ENCODE data around the gene ZNF445.
A peak's percentile ranks its signal among the peaks of the same experiment; 100 is the strongest.
"Not testable (repeated sequence)": the region's sequence is repeated elsewhere in the genome, so short reads cannot be mapped to it uniquely, and the experiment has no call there.

The ZNF445 gene

GRCh38 chr3:44482721-44483120 lies 5.3 kb upstream of the ZNF445 start:
- no peak for TF ChIP-seq CTCF (IDR thresholded peaks at IDR 0.05)
- H3K27me3 Mint-ChIP-seq (ENCODE audit: low read depth, poor library complexity), result peaks cover 4% of the 10 kb centered on the region
- no peak overlapping the region for H3K27ac Mint-ChIP-seq
- H3K4me3 Mint-ChIP-seq, result no peak overlapping the region
- peaks cover 34% of the 10 kb centered on the region for H3K9me3 Mint-ChIP-seq
- H3K4me1 Mint-ChIP-seq, result peaks cover 13% of the 10 kb centered on the region
- peaks cover 41% of the 10 kb centered on the region for H3K36me3 Mint-ChIP-seq (ENCODE audit: low read depth)
- no peak for DNase-seq

DNA sequence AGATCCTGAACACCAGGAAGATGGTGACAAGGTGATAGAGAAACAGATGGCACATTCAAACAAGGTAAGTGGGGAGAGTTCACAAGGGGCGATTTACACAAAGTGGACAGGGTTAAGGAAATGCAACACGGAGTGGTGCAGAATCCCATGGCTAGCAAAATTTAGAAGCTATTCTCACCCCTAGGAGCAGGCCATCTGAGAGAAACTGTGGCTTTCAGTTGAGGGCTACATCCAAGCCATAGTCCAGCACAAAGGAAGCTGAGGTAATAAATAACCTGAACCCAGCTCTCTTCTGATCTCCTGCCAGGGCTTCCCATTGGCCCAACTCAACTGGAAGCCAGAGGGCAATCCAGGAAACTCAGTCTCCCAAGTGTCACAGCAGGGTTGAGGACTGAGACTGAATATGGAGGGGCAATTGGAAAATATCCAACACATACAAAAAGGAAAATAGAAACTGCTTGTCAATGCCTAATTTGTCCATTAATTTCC lies 1.2 kb upstream of the ZNF445 start:
- no peak overlapping the region for H3K27ac Mint-ChIP-seq
- peak overlapping the region; percentile 93 for H3K4me3 Mint-ChIP-seq
- no peak for TF ChIP-seq CTCF (IDR thresholded peaks at IDR 0.05)
- no peak for DNase-seq
- peaks cover 28% of the 10 kb centered on the region for H3K4me1 Mint-ChIP-seq
- no peaks in the 10 kb centered on the region for H3K9me3 Mint-ChIP-seq
- H3K27me3 Mint-ChIP-seq (ENCODE audit: low read depth, poor library complexity), result peaks cover 4% of the 10 kb centered on the region
- peaks cover 33% of the 10 kb centered on the region for H3K36me3 Mint-ChIP-seq (ENCODE audit: low read depth)

DNA sequence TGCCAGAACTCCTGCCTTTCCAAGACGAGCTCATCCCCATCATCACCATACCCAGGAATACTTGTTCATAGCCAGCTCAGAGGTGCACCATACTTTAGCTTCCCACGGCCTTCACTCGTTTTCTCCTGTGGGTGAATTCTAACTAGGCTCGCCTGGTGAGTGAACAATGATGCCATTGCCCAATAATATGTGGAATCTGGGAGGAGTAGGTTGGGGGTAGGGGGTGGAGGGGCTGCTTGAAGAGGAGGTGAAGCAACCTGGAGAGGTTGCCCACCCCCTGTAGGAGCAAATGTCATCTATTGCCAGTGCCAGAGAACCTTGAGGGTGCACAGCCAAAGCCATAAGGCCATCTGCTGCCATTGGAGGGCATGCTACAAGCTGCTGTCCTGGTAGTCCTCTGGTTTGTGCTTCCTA lies 592 bp upstream of the ZNF445 start:
- Mint-ChIP-seq H3K4me1 (peaks cover 32% of the 10 kb centered on the region), H3K27ac (peak overlapping the region; percentile 91), H3K4me3 (peak overlapping the region; percentile 93), H3K27me3 (ENCODE audit: low read depth, poor library complexity) (peaks cover 4% of the 10 kb centered on the region), H3K36me3 (ENCODE audit: low read depth) (peaks cover 36% of the 10 kb centered on the region), H3K9me3 (no peaks in the 10 kb centered on the region)
- TF ChIP-seq CTCF (IDR thresholded peaks at IDR 0.05), result no peak
- DNase-seq, result no peak

GRCh38 chr3:44476963-44477311 lies 533 bp downstream of the ZNF445 start:
- TF ChIP-seq CTCF (IDR thresholded peaks at IDR 0.05), result no peak
- H3K4me1 Mint-ChIP-seq, result peaks cover 37% of the 10 kb centered on the region
- H3K4me3 Mint-ChIP-seq, result peak overlapping the region; percentile 93
- DNase-seq, result no peak
- peaks cover 31% of the 10 kb centered on the region for H3K36me3 Mint-ChIP-seq (ENCODE audit: low read depth)
- no peak overlapping the region for H3K27ac Mint-ChIP-seq
- peaks cover 4% of the 10 kb centered on the region for H3K27me3 Mint-ChIP-seq (ENCODE audit: low read depth, poor library complexity)
- H3K9me3 Mint-ChIP-seq, result no peaks in the 10 kb centered on the region

DNA sequence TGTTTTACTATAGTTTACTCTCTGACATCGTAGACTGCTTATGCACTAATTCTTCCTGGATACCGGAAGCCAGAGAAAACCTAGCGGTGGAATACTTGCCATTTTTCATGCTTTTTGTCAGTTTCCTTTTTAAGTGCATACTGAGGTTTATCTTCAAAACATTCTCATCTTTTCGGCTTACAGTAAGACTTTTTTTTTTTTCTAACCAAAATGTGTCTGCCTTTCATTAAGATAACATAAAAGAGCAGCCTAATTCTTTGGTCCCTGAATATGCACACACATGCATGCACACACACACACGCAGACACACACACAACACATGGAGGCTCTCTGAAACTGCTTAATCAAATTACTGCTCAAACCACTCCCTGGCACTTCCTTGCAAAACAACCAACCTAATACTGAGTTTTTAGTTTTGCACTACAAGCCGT lies 1.3 kb downstream of the ZNF445 start:
- TF ChIP-seq CTCF (IDR thresholded peaks at IDR 0.05), result no peak
- H3K36me3 Mint-ChIP-seq (ENCODE audit: low read depth), result peaks cover 31% of the 10 kb centered on the region
- H3K9me3 Mint-ChIP-seq, result no peaks in the 10 kb centered on the region
- peak overlapping the region; percentile 93 for H3K4me3 Mint-ChIP-seq
- peaks cover 45% of the 10 kb centered on the region for H3K4me1 Mint-ChIP-seq
- peaks cover 4% of the 10 kb centered on the region for H3K27me3 Mint-ChIP-seq (ENCODE audit: low read depth, poor library complexity)
- DNase-seq, result no peak
- no peak overlapping the region for H3K27ac Mint-ChIP-seq

GRCh38 chr3:44474886-44475285 lies 2.6 kb downstream of the ZNF445 start:
- Mint-ChIP-seq H3K27ac (peak overlapping the region; percentile 34), H3K36me3 (ENCODE audit: low read depth) (peaks cover 42% of the 10 kb centered on the region), H3K4me3 (peak overlapping the region; percentile 68), H3K4me1 (peaks cover 52% of the 10 kb centered on the region)
- not testable (repeated sequence) for H3K9me3 Mint-ChIP-seq; DNase-seq; H3K27me3 Mint-ChIP-seq (ENCODE audit: low read depth, poor library complexity)
